Thyroid gland (tissue), 4 donors: ENCODE measurements around the gene TAS1R3. TPM values are rescaled to one million over a fixed set of nuclear protein-coding genes. Genes with fewer than 3 reads are reported as not detected.

Experiments used
- DNase-seq, 2 donors: peaks; one replicate each; pipeline ENCODE4 v3.0.0-alpha.2; 2019
- H3K27ac ChIP-seq, 3 donors: fragments of 200-600 bp; sonication (generic); 1 replicate in 2 of 3; 2 replicates in 1 of 3; pipeline ENCODE4 v1.5.1; 2016 to 2019; ENCODE audit warnings: mild to moderate bottlenecking in 1 of 3, moderate library complexity in 1 of 3
- H3K27me3 ChIP-seq: fragments of 200-600 bp; sonication (generic); one replicate; pipeline ENCODE4 v1.5.1; 2019
- H3K36me3 ChIP-seq, 2 donors: fragments of 200-600 bp; sonication (generic); one replicate each; pipeline ENCODE4 v1.5.1; 2016 to 2019
- H3K4me1 ChIP-seq, 2 donors: fragments of 200-600 bp; sonication (generic); one replicate each; pipeline ENCODE4 v1.5.1; 2017 to 2019
- H3K4me3 ChIP-seq, 3 donors: fragments of 200-600 bp; sonication (generic); replicated peaks in 1 of 3; 1 replicate in 2 of 3; 2 replicates in 1 of 3; pipeline ENCODE4 v1.5.1; 2016; ENCODE audit warnings: mild to moderate bottlenecking in 1 of 3
- H3K9me3 ChIP-seq: fragments of 200-600 bp; sonication (generic); one replicate; pipeline ENCODE4 v1.5.1; 2017
- CTCF ChIP-seq, 6 experiments: fragments of 200-600 bp in 3 of 6; fragments of 450-650 bp in 3 of 6; sonication (generic) in 3 of 6; IDR thresholded peaks; one replicate each; pipeline ENCODE4 v1.5.1; 2016 to 2019; ENCODE audit warnings: antibody characterized with exemption in 6 of 6, mild to moderate bottlenecking in 2 of 6, inconsistent platforms in 1 of 6, moderate library complexity in 1 of 6
- POLR2A ChIP-seq, 2 donors: fragments of 450-650 bp; IDR thresholded peaks; one replicate each; pipeline ENCODE4 v1.6.1; 2017; ENCODE audit warnings: antibody characterized with exemption in 2 of 2, mild to moderate bottlenecking in 2 of 2, moderate library complexity in 1 of 2
- WGBS, 2 donors: methylation state at CpG; one replicate each; pipeline ENCODE4 v1.1.5; 2017; 5-methylcytosine and 5-hydroxymethylcytosine counted together
- intact Hi-C: fragments of 100-400 bp; cut with DNase I; formaldehyde crosslinking; loops from one replicate; pipeline ENCODE4 v1.15.1; 2023
- total RNA-seq, 4 donors: library from RNA; depleted of rRNA; stranded (reverse); fragments of >200 nt; gene quantifications; one replicate each; pipeline ENCODE4 v1.2.3, GENCODE V29; 2016

Gene TAS1R3
- total RNA-seq, 4 donors from 2014 or later, result 0.11 to 1.4 (median 0.68) TPM

GRCh38 chr1:1328254-1328653 is 2.8 kb upstream of the TAS1R3 start:
- H3K27me3 ChIP-seq, result no peaks in the 10 kb centered on the region
- no peak for DNase-seq
- peaks cover 12 to 28% of the 10 kb centered on the region in 2 donors for H3K4me1 ChIP-seq
- no peak overlapping the region for H3K4me3 ChIP-seq
- no peak overlapping the region for H3K27ac ChIP-seq
- H3K36me3 ChIP-seq, result peaks cover 6 to 12% of the 10 kb centered on the region in 2 donors
- H3K9me3 ChIP-seq, result no peaks in the 10 kb centered on the region
- TF ChIP-seq CTCF (IDR thresholded peaks at IDR 0.05), result no peak
- no peak for TF ChIP-seq POLR2A (IDR thresholded peaks at IDR 0.05)
- intact Hi-C loops, result loop anchor here (10.0 kb wide), 1 partner anchor 53 kb away; the partner anchor contains the start of gene UBE2J2
- WGBS, 2 donors, result 89% methylated on average over 9 of the region's 15 CpGs; no CpG with 5 or more reads in 1 of the 2 donors

GRCh38 chr1:1329304-1330210 is 1.5 kb upstream of the TAS1R3 start:
- 91 to 92% methylated on average over 43 to 58 of the region's 58 CpGs for WGBS, 2 donors
- TF ChIP-seq POLR2A (IDR thresholded peaks at IDR 0.05), result no peak
- no peak for TF ChIP-seq CTCF (IDR thresholded peaks at IDR 0.05)
- Histone ChIP-seq H3K4me1 (peaks cover 12 to 24% of the 10 kb centered on the region in 2 donors), H3K27me3 (no peaks in the 10 kb centered on the region), H3K4me3 (no peak overlapping the region), H3K36me3 (peaks cover 6 to 12% of the 10 kb centered on the region in 2 donors), H3K27ac (no peak overlapping the region), H3K9me3 (no peaks in the 10 kb centered on the region)
- intact Hi-C loops, result loop anchor here (10.0 kb wide), 1 partner anchor 55 kb away; the partner anchor contains the start of gene UBE2J2
- no peak for DNase-seq

GRCh38 chr1:1330366-1331067 is 563 bp upstream of the TAS1R3 start:
- no peak for TF ChIP-seq CTCF (IDR thresholded peaks at IDR 0.05)
- no peak for TF ChIP-seq POLR2A (IDR thresholded peaks at IDR 0.05)
- Histone ChIP-seq H3K4me3 (no peak overlapping the region), H3K9me3 (no peaks in the 10 kb centered on the region), H3K27ac (no peak overlapping the region), H3K4me1 (peaks cover 5 to 19% of the 10 kb centered on the region in 2 donors), H3K27me3 (no peaks in the 10 kb centered on the region), H3K36me3 (peaks cover 6 to 12% of the 10 kb centered on the region in 2 donors)
- WGBS, 2 donors, result 67 to 77% methylated on average over 8 to 10 of the region's 15 CpGs
- intact Hi-C loops, result no loop called here
- DNase-seq, result no peak

DNA sequence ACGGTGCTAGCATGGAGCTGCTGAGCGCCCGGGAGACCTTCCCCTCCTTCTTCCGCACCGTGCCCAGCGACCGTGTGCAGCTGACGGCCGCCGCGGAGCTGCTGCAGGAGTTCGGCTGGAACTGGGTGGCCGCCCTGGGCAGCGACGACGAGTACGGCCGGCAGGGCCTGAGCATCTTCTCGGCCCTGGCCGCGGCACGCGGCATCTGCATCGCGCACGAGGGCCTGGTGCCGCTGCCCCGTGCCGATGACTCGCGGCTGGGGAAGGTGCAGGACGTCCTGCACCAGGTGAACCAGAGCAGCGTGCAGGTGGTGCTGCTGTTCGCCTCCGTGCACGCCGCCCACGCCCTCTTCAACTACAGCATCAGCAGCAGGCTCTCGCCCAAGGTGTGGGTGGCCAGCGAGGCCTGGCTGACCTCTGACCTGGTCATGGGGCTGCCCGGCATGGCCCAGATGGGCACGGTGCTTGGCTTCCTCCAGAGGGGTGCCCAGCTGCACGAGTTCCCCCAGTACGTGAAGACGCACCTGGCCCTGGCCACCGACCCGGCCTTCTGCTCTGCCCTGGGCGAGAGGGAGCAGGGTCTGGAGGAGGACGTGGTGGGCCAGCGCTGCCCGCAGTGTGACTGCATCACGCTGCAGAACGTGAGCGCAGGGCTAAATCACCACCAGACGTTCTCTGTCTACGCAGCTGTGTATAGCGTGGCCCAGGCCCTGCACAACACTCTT is 1.1 kb downstream of the TAS1R3 start:
- no peaks in the 10 kb centered on the region for H3K27me3 ChIP-seq
- no peak overlapping the region for H3K27ac ChIP-seq
- TF ChIP-seq POLR2A (IDR thresholded peaks at IDR 0.05) (no peak), CTCF (IDR thresholded peaks at IDR 0.05) (no peak)
- no peak overlapping the region for H3K4me3 ChIP-seq
- intact Hi-C loops, result no loop called here
- peaks cover 0 to 8% of the 10 kb centered on the region in 2 donors for H3K4me1 ChIP-seq
- WGBS, 2 donors, result 89 to 90% methylated on average over 9 to 16 of the region's 57 CpGs
- H3K9me3 ChIP-seq, result no peaks in the 10 kb centered on the region
- DNase-seq, result no peak
- peaks cover 6 to 16% of the 10 kb centered on the region in 2 donors for H3K36me3 ChIP-seq
